NCI-H2196 (cell line): ENCODE measurements around the gene ADGRL3.
"Not testable (repeated sequence)": the region's sequence is repeated elsewhere in the genome, so short reads cannot be mapped to it uniquely, and the experiment has no call there.

Source experiments
- DNase-seq: peaks from one replicate; lab custom pipeline; 2025; ENCODE audit not compliant: unreplicated experiment; lab: John Stamatoyannopoulos, UW

Gene ADGRL3

GRCh38 chr4:61336488-61336887 lies 136.4 kb downstream of the ADGRL3 start:
- DNase-seq, result no peak

GRCh38 chr4:61336916-61337315 lies 136.8 kb downstream of the ADGRL3 start:
- DNase-seq, result no peak

DNA sequence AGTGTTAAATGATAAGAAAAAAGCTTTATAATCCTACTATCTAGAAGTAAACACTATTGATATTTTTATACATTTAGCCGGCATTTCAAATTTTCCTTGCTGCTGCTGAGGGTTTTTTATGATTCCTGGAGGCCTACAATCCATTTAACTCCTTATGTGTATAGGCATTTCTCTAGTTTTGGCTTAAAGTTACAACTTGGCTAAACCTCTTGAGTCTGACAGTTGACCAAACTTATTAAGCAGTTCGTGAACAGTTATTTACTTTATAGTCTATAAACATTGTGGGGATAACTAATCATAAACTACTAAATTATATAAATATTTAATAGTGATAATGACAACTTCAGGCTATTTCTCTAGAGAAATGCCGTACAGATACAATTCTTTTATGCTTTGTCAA lies 141.9 kb downstream of the ADGRL3 start:
- DNase-seq, result no peak

DNA sequence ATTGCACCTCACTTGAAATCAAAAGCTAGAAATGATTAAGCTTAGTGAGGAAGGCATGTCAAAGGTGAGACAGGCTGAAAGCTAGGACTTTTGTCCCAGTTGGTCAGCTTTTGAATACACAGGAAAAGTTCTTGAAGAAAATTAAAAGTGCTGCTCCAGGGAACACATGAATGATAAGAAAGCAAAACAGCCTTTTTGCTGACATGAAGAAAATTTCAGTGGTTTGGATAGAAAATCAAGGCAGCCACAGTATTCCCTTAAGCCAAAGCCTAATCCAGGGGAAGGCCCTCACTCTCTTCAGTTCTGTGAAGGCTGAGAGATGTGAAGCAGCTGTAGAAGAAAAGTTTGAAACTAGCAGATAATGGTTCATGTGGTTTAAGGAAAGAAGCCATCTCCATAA lies 150.8 kb downstream of the ADGRL3 start:
- no peak for DNase-seq

DNA sequence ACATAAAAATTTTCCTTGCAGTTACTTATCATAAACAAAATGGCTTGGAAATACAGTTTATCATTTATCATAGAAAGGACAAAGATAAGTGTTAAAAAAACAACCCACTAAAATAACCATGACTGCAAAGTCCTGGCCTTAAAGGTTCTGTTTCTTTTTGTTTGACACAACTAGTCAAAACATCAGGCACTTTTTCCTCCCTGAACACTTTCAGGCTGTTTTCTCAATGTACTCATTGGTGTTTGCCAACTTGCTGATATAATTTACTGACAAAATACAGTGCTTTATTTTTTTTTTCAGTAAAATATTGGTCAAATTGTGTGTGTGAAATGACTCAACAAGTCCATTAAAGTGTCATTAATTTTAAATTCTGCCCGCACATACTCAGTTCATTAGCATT lies 156.6 kb downstream of the ADGRL3 start:
- no peak for DNase-seq

DNA sequence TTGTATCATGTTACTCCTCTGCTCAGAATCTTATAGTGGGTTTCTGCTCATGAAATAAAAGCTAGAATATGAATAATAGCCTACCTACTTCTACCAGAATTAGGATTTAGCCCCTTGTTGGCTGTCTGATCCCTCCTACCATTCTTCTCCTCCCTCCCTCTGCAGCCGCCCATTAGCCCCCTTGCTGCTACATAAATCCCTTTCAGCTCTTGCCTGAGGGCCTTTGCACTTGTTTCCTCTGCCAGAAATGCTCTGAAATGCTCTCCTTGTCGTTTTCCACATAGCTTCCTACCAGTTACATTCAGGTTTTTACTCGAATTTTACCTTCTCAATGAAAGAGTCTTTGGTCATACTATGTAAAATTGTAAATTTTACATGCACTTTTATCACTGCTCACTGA lies 159.2 kb downstream of the ADGRL3 start:
- DNase-seq, result no peak

- DNase-seq, result not testable (repeated sequence)
Measured at GRCh38 chr4:61372817-61373216, 172.7 kb downstream of the ADGRL3 start.

DNA sequence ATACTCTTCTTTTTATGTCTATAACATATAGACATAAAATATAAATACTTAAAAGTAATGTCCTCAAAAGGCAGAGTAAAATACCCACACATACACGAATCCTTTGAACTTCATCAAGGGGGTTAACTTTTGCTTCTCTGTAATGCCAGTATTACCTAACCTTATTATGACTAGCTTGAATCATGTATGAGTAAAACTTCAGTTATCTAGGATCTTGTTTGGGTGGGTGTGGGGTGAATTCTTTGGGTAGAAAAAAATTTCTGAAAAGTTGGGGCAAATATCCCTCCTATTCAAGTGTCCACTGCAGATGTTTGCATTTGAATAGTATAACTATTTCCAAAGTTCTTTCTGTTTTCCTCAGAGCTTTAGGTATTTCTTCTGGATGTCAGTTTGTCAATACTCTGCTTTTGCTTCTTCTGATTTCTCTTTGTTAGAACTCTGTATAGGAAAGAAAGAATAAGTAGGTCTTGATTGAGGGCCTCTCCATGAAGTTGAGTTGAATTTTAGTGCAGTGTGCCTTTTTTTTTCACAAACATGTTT lies 173.8 kb downstream of the ADGRL3 start:
- DNase-seq, result no peak

DNA sequence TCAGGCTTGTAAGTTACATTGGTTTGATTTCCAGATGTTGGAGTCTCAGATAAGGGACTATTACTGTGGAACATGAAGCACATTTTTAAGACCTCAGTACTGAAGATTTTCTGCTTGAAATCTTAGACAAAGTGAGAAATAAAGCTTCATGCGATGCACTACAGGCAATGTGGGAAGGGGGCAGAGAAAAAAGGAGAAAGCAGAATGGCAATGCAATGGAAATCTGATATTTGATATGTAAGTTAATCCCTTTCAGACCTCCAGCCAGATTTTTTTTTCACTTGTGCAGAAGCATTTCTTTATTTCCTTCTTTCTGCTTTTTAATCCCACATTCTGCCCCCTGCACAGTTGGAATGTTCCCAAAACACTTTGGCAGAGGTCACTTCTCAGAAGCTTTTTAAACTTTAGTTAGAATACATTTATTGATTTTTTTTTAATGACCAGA lies 174.3 kb downstream of the ADGRL3 start:
- no peak for DNase-seq

DNA sequence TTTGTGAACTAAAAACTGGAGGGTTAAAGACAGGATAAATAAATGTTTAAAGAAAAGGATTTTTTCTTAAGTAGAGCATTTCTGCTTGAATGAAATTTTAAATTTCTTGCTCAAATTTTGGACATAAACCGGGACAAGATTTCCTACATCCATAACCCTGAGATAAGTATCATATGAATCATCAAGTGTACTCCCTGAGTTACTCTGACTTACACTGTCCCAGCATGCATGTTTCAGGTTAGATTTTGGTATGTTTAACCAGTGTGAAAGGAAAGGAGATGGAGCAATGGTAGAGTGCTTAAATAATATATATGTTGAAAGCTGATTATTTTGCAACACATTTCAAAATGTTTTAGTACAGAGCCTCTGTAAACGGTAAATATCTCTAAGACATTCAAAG lies 175.2 kb downstream of the ADGRL3 start:
- DNase-seq, result no peak

- no peak for DNase-seq
Measured at GRCh38 chr4:61376301-61376700, 176.2 kb downstream of the ADGRL3 start.

DNA sequence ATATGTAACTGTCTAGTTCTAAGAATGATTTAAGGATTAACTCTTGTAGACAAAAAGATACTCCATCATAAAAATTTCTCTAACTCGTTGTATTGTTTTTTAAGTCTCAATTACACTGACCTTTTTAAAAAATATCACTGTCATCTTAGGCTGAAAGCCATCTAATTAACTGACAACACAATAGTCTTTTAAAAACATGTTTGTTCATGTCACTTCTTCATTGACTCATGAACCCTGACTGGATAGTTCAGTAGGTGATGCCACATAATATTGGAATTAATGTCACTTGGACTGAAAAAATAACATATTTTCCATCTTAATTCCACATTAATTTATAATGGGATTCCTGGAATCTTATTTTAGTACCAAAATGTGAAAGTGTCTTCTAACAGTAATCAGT lies 179.3 kb downstream of the ADGRL3 start:
- DNase-seq, result no peak

DNA sequence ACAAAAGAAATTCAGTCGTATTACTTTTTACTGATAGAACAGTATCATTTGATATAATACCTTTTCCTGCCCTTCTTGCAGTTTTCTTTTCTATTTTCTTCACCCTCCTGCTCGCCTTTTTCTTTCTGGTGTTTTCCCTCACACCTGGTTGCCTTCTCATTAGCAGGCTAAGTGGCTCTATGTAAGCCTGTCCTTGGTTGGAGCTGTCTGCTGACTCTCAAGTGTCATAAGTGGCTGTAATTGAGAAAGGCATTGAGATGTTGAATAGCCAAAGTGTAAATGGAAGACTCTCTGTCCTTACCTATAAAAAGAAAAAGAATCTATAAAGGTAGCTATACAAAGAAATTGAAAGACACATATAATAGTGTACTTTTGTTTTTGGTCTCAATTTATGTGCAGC lies 180.7 kb downstream of the ADGRL3 start:
- no peak for DNase-seq

DNA sequence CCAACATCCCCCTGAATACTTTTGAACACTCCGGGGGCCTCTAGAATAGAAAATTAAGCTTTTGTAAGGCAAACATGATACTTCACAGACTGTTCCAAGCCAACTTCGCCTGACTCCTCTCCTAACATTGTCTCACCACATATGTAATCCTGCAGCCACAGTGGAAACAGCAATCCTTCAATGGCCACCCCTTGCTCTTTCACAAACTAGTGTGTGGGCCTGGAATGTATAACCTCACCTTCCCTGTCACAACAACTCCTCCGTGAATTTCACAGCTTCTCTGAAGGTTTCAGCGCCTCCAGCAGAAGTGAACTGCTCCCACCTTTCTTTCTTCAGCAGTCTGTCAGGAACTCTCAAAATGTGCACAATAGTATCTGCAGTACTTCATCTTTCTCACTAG lies 185.1 kb downstream of the ADGRL3 start:
- no peak for DNase-seq

DNA sequence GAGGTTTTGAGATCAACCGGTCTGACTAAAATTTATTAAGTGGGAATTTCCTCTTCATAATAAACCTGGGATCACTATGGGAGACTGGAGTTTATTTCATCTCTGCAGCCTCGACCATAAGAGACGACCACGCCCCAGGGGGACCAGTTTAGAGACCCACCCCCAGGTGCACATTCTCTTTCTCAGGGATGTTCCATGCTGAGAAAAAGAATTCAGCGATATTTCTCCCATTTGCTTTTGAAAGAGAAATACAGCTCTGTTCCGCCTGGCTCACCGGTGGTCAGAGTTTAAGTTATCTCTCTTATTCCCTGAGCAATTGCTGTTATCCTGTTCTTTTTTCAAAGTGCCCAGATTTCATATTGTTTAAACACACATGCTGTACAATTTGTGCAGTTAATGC lies 187.2 kb downstream of the ADGRL3 start:
- not testable (repeated sequence) for DNase-seq

- no peak for DNase-seq
Measured at GRCh38 chr4:61389640-61390039, 189.5 kb downstream of the ADGRL3 start.

DNA sequence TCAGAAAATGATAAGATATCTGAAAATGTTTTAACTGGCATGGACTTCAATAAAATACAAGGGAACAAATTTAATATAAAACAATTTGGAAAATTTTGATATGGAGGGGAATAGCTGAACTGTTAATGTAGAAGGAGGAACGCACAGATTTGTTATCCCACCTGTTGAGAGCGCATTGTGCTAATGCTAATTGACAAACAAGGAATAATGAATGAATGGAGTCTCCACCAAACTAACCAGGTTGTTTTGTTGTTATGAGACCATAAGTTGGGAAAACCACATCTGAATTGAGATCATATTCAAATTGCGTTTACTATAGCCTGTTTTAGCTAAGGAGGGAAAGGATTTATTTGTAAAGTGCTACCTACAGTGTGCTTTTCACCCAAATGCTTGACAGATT lies 195.6 kb downstream of the ADGRL3 start:
- DNase-seq, result no peak

- no peak for DNase-seq
Measured at GRCh38 chr4:61397174-61397573, 197.0 kb downstream of the ADGRL3 start.

- no peak for DNase-seq
Measured at GRCh38 chr4:61400439-61401038, 200.4 kb downstream of the ADGRL3 start.

GRCh38 chr4:61401771-61402170 lies 201.6 kb downstream of the ADGRL3 start:
- no peak for DNase-seq

- no peak for DNase-seq
Measured at GRCh38 chr4:61405307-61405706, 205.2 kb downstream of the ADGRL3 start.

DNA sequence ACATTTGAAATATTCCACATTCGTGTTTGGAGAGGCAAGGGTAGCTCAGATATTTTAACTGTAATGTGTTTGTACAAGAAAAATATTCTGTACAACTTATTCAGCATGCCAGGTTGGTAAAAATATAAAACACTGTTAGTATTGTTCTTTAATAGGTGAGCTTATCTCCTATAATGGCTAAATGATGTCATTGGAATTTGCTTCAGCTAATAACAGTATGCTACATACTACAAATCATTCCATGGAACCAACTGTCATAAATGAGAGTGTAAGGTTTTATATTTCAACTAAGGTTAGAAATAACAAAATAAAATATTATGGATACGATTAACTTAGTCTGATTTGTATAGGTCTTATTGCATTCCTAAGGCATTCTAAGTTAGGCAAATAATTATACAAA lies 206.6 kb downstream of the ADGRL3 start:
- no peak for DNase-seq
